ENCODE data around the gene STRC. TPM values are rescaled to one million over a fixed set of nuclear protein-coding genes. Genes with fewer than 3 reads are reported as not detected.
"Not testable (repeated sequence)": the region's sequence is repeated elsewhere in the genome, so short reads cannot be mapped to it uniquely, and the experiment has no call there.

The STRC gene
- total RNA-seq, 1 donor from 2014 or later = 1.4 TPM

GRCh38 chr15:43563793-43564192 lies 54.8 kb downstream of the STRC start:
- not testable (repeated sequence) for DNase-seq (ENCODE audit: low spot score)

DNA sequence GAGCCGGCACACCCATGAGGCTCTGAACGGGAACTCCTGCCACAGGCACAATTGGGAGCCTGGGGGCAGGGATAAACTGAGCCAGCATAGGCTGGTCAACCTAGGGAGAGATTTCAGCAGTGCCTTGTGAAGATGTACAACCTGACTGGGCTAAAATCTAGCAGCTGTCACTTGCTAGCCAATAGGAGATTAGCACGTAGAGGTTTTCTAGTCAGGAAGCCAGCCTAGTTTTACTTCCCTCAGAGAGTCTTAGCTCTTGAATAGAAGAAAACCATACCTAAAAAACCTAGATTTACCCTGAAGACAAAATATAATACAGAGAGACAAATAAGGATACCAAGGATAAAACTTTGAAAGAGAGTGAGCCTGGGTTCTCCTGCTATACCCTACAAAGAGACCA lies 55.8 kb downstream of the STRC start:
- not testable (repeated sequence) for DNase-seq (ENCODE audit: low spot score)

DNA sequence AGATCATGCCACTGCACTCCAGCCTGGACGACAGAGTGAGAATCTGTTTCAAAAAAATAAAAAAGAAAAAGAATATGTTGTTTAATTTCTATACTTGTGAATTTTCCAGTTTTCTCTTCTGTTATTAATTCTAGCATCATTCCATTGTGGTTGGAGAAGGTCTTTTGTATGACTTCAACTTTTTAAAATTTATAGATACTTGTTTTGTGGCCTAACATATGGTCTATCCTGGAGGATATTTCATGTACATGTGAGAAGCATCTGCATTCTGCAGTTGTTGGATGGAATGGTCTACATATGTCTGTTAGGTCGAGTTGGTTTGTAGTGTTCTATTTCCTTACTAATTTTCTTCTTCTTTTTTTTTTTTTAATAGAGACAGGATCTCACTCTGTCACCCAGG lies 65.6 kb downstream of the STRC start:
- no peak for DNase-seq (ENCODE audit: low spot score)

- DNase-seq (ENCODE audit: low spot score) = no peak
Measured at GRCh38 chr15:43552256-43552655, 66.3 kb downstream of the STRC start.

DNA sequence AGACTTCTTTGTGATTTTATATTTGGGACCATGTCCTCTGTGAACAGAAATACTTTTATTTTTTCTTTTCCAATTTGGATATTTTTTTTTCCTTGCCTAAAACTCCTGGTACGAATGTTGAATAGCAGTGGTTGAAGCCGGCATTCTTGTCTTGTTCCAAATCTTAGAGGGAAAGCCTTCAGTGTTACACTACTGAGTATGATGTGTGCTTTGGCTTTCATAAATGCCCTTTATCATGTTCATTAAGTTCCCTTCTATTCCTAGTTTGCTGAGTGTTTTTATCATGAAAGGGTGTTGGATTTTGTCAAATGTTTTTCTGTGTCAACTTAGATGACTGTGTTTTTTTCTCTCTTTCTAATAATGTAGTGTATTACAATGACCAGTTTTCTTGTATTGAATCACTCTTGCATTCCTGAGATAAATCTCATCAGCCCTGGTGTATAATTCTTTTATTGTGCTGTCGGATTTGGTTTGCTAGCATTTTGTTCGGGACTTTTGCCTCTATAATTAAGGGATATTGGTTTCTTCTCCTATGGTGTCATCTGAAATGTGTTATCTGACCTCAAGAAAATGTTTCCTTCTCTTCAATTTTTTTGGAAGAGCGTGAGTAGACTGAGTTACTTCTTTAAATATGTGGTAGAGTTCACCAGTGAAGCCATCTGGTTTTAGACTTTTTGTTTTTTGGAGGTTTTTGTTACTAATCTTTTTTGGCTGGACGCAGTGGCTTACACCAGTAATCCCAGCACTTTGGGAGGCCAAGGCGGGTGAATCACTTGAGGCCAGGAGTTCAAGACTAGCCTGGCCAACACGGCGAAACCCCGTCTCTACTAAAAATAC lies 67.9 kb downstream of the STRC start:
- no peak for DNase-seq (ENCODE audit: low spot score)

Other genes starting within 250 kb of the STRC start
- gene ZSCAN29, start 247.8 kb downstream of the STRC start, total RNA-seq = 27.3 TPM
- 19.8 TPM for gene TUBGCP4, start 247.7 kb downstream of the STRC start, total RNA-seq
- gene TP53BP1, start 125.6 kb downstream of the STRC start, total RNA-seq = 73.0 TPM
- 16.4 TPM for gene MAP1A, start 101.2 kb downstream of the STRC start, total RNA-seq
- gene PPIP5K1, start 28.6 kb downstream of the STRC start, total RNA-seq = 120 TPM
- gene CKMT1B, start 24.8 kb downstream of the STRC start, total RNA-seq = 28.6 TPM
- 17.2 TPM for gene CATSPER2, start 30.0 kb upstream of the STRC start, total RNA-seq
- 32.8 TPM for gene CKMT1A, start 75.1 kb upstream of the STRC start, total RNA-seq
- gene PDIA3, start 127.6 kb upstream of the STRC start, total RNA-seq = 328 TPM
- 2.9 TPM for gene ELL3, start 158.2 kb upstream of the STRC start, total RNA-seq
- gene SERF2, start 173.5 kb upstream of the STRC start, total RNA-seq = 651 TPM
- gene SERINC4, start 181.4 kb upstream of the STRC start, total RNA-seq = 0.34 TPM
- 14.3 TPM for gene HYPK, start 181.8 kb upstream of the STRC start, total RNA-seq
- gene MFAP1, start 205.9 kb upstream of the STRC start, total RNA-seq = 20.3 TPM
- gene WDR76, start 208.2 kb upstream of the STRC start, total RNA-seq = 4.1 TPM

Data from ureter (tissue), 1 donor.